Fibroblast of lung (primary cell): ENCODE measurements around the gene TMEM14C. TPM values are rescaled to one million over a fixed set of nuclear protein-coding genes. Genes with fewer than 3 reads are reported as not detected.

Experiments
- DNase-seq, 2 donors: peaks; one replicate each; pipeline versions ENCODE4 v3.0.0 to v3.0.0-alpha.2; 2010; ENCODE audit warnings: low read depth in 2 of 2
- H2AFZ ChIP-seq: 2 replicates; pipeline ENCODE4 v1.5.1; 2012; ENCODE audit warnings: low read length, control low read depth, inconsistent platforms
- H3K27ac ChIP-seq: 2 replicates; pipeline ENCODE4 v1.5.1; 2011; ENCODE audit warnings: low read length, control low read depth; ENCODE audit not compliant: insufficient read depth
- H3K27me3 ChIP-seq: 2 replicates; pipeline ENCODE4 v1.5.1; 2011; ENCODE audit warnings: mild to moderate bottlenecking, low read length; ENCODE audit not compliant: control insufficient read depth, insufficient read depth
- H3K36me3 ChIP-seq: 2 replicates; pipeline ENCODE4 v1.5.1; 2011; ENCODE audit warnings: low read length; ENCODE audit not compliant: control insufficient read depth, insufficient read depth
- H3K4me1 ChIP-seq: 2 replicates; pipeline ENCODE4 v1.5.1; 2011; ENCODE audit warnings: low read length; ENCODE audit not compliant: control insufficient read depth, insufficient read depth; ENCODE audit errors: extremely low read depth
- H3K4me2 ChIP-seq: 2 replicates; pipeline ENCODE4 v1.5.1; 2011; ENCODE audit warnings: low read length, control low read depth; ENCODE audit not compliant: insufficient read depth; ENCODE audit errors: extremely low read depth
- H3K4me3 ChIP-seq, 4 experiments: fragments of 200-600 bp in 1 of 4; sonication (generic) in 1 of 4; replicated peaks in 1 of 4; 2 replicates each; pipeline ENCODE4 v1.5.1; 2011 to 2016; ENCODE audit warnings: low read length in 4 of 4, low read depth in 3 of 4, mild to moderate bottlenecking in 3 of 4, control low read depth in 2 of 4, inconsistent platforms in 1 of 4, mixed read lengths in 1 of 4; ENCODE audit not compliant: insufficient read depth in 1 of 4; ENCODE audit errors: control extremely low read depth in 1 of 4
- H3K79me2 ChIP-seq: 2 replicates; pipeline ENCODE4 v1.5.1; 2012; ENCODE audit warnings: mild to moderate bottlenecking, low read length, inconsistent platforms; ENCODE audit not compliant: control insufficient read depth, insufficient read depth
- H3K9ac ChIP-seq: 2 replicates; pipeline ENCODE4 v1.5.1; 2011; ENCODE audit warnings: mild to moderate bottlenecking, low read length, control low read depth; ENCODE audit not compliant: insufficient read depth
- H3K9me3 ChIP-seq: 2 replicates; pipeline ENCODE4 v1.5.1; 2012; ENCODE audit warnings: low read depth, low read length; ENCODE audit not compliant: control insufficient read depth, insufficient read depth
- H4K20me1 ChIP-seq: 2 replicates; pipeline ENCODE4 v1.5.1; 2011; ENCODE audit warnings: low read length; ENCODE audit not compliant: control insufficient read depth, insufficient read depth; ENCODE audit errors: extremely low read depth
- EZH2 ChIP-seq: IDR thresholded peaks from 2 replicates; pipeline ENCODE4 v1.5.1; 2012; ENCODE audit warnings: low read length, control low read depth, mild to moderate bottlenecking; ENCODE audit errors: missing control alignments
- polyA minus RNA-seq: library from RNA; depleted of rRNA, polyadenylated mRNA; stranded (reverse); fragments of >200 nt; gene quantifications from 2 replicates; pipeline ENCODE4 v1.2.3, GENCODE V29; 2011; ENCODE audit warnings: low replicate concordance
- polyA plus RNA-seq, 2 donors: library from polyadenylated mRNA; depleted of rRNA in 1 of 2; stranded (reverse) in 1 of 2; unstranded in 1 of 2; fragments of >200 nt; gene quantifications; 2 replicates each; pipeline ENCODE4 v1.2.1, GENCODE V29; 2011 to 2012; ENCODE audit warnings: missing spikeins in 1 of 2
- total RNA-seq: library from RNA; depleted of rRNA; stranded (reverse); fragments of >200 nt; gene quantifications from 2 replicates; pipeline ENCODE4 v1.2.1, GENCODE V29; 2014
- TF ChIP-seq, protein P1 (sequence below), 2 donors: IDR thresholded peaks in 1 of 2; conservative IDR thresholded peaks in 1 of 2; 1 replicate in 1 of 2; 2 replicates in 1 of 2; pipeline ENCODE4 v1.5.1; 2011 to 2012; ENCODE audit warnings: low read length in 2 of 2, control low read depth in 1 of 2, inconsistent platforms in 1 of 2, low read depth in 1 of 2, mild to moderate bottlenecking in 1 of 2

Gene TMEM14C
- total RNA-seq (123 and 124 TPM in 2 replicates), polyA plus RNA-seq (183 and 246 TPM in 2 replicates), polyA minus RNA-seq (37.2 and 40.4 TPM in 2 replicates)
- 129 and 153 TPM in 2 replicates for polyA plus RNA-seq (2012)

- Histone ChIP-seq H3K4me3 (peak within 1 kb of the TSS; percentile 82 to 91 (median 86)), H3K79me2 (peaks cover 13% of the 10 kb centered on the region), H3K27me3 (no peaks in the 10 kb centered on the region), H2AFZ (peak within 1 kb of the TSS; percentile 93), H3K36me3 (peaks cover 2% of the 10 kb centered on the region), H4K20me1 (no peaks in the 10 kb centered on the region), H3K4me2 (peak within 1 kb of the TSS; percentile 89), H3K9me3 (no peaks in the 10 kb centered on the region), H3K27ac (peak within 1 kb of the TSS; percentile 83), H3K4me1 (no peaks in the 10 kb centered on the region), H3K9ac (peak within 1 kb of the TSS; percentile 75)
- DNase-seq, result peak; percentile 99
- TF ChIP-seq, protein P1, sequence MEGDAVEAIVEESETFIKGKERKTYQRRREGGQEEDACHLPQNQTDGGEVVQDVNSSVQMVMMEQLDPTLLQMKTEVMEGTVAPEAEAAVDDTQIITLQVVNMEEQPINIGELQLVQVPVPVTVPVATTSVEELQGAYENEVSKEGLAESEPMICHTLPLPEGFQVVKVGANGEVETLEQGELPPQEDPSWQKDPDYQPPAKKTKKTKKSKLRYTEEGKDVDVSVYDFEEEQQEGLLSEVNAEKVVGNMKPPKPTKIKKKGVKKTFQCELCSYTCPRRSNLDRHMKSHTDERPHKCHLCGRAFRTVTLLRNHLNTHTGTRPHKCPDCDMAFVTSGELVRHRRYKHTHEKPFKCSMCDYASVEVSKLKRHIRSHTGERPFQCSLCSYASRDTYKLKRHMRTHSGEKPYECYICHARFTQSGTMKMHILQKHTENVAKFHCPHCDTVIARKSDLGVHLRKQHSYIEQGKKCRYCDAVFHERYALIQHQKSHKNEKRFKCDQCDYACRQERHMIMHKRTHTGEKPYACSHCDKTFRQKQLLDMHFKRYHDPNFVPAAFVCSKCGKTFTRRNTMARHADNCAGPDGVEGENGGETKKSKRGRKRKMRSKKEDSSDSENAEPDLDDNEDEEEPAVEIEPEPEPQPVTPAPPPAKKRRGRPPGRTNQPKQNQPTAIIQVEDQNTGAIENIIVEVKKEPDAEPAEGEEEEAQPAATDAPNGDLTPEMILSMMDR (conservative IDR thresholded peaks at IDR 0.05 in 1 of 2, IDR thresholded peaks at IDR 0.05 in 1 of 2; ENCODE audit: low read depth in 1 of 2, low read length in 2 of 2), result no peak
- no peak for TF ChIP-seq EZH2
Observed at GRCh38 chr6:10722820-10723566, at the start of gene TMEM14C. Gene TMEM14C (plus strand): TSS chr6:10723070. CDS start chr6:10724614, 1,544 bp downstream.

DNA sequence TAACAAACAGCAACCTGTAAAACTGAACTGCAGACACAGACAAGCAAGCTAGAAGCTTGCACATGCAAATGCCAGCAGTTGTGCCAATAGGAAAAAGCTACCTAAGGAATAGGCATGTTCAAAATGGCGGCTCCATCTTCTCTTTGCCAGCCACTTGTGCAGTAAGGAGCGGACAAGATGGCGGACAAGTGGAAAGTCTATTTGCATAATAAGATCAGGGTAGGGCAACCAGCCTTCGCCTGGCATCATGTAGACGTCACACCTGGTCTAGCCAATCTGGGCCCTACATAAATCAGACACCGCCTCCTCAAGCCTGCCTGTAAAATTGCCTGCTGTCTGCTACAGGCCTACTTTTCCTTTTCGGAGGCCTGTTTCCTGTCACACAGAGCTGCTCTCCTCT lies 46.5 kb upstream of the TMEM14C start:
- Histone ChIP-seq H3K27me3 (no peaks in the 10 kb centered on the region), H3K27ac (no peak overlapping the region), H4K20me1 (no peaks in the 10 kb centered on the region), H3K36me3 (no peaks in the 10 kb centered on the region), H3K4me1 (no peaks in the 10 kb centered on the region), H3K4me3 (no peak overlapping the region), H2AFZ (no peak overlapping the region), H3K79me2 (no peaks in the 10 kb centered on the region), H3K4me2 (no peak overlapping the region), H3K9ac (no peak overlapping the region), H3K9me3 (no peaks in the 10 kb centered on the region)
- TF ChIP-seq EZH2, result no peak
- TF ChIP-seq, protein P1 (conservative IDR thresholded peaks at IDR 0.05 in 1 of 2, IDR thresholded peaks at IDR 0.05 in 1 of 2; ENCODE audit: low read depth in 1 of 2, low read length in 2 of 2), result no peak
- DNase-seq, result no peak

DNA sequence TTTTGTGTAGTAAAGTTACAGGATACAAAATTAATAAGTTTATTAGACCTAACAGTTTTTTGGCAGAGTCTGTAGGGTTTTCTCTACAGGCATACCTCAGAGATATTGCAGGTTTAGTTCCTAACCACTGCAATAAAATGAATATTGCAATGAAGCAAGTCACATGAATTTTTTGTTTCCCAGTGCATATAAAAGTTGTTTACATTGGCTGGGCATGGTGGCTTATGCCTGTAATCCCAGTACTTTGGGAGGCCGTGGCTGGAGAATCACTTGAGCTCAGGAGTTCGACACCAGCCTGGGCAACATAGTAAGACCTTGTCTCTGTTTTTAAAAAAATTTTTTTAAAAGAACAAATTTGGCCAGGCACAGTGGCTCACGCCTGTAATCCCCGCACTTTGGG lies 44.4 kb upstream of the TMEM14C start:
- Histone ChIP-seq H3K9me3 (no peaks in the 10 kb centered on the region), H3K27ac (no peak overlapping the region)

More for the DNA sequence above, 44.4 kb upstream of the TMEM14C start:
- TF ChIP-seq EZH2, result no peak
- TF ChIP-seq, protein P1 (conservative IDR thresholded peaks at IDR 0.05 in 1 of 2, IDR thresholded peaks at IDR 0.05 in 1 of 2; ENCODE audit: low read depth in 1 of 2, low read length in 2 of 2), result no peak
- Histone ChIP-seq H3K27me3 (no peaks in the 10 kb centered on the region), H3K79me2 (no peaks in the 10 kb centered on the region), H4K20me1 (no peaks in the 10 kb centered on the region), H3K4me3 (no peak overlapping the region), H3K9ac (no peak overlapping the region), H3K4me2 (no peak overlapping the region), H3K4me1 (no peaks in the 10 kb centered on the region), H3K36me3 (no peaks in the 10 kb centered on the region), H2AFZ (no peak overlapping the region)
- DNase-seq, result no peak
